HL-60 (cell line): Measurements from ENCODE around the gene SELENBP1.

Source experiments
- SPI1 ChIP-seq: IDR thresholded peaks from 2 replicates; pipeline ENCODE4 v1.6.1; 2012; ENCODE audit warnings: low read depth, mild to moderate bottlenecking, borderline replicate concordance
- TF ChIP-seq, protein P1 (sequence below): IDR thresholded peaks from one replicate; pipeline ENCODE4 v1.5.1; 2011; ENCODE audit warnings: low read length, control low read depth, inconsistent platforms; ENCODE audit not compliant: insufficient read depth

DNA sequence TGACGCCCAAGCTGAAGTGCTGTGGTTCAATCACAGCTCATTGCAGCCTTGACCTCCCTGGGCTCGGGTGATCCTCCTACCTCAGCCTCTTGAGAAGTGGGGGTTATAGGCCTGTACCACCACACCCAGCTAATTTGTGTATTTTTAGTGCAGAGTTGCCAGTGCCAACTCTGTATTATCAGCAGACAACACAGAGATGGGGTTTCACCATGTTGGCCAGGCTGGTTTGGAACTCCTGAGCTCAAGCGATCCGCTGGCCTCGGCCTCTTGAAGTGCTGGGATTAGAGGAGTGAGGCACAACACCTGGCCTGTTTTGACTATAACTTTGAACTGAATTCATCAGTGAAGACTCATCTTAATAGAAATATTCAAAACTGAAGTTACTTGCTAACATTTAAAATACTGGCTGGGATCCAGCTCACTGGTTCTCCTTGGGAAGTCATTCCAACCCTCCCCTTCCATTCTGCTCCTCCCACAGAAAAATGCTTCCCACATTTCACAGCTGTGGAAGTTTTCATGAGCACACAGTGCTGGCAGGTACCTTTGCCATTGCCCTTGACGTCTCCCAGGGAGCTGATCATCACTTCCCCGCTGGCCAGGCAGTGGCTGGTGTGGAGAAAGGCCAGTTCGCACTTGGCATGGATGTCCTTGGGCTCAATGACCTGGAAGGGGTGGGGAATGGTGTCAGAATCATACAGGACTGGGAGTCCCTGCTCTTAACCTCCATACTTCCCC, 4.7 kb downstream of the SELENBP1 start:
- TF ChIP-seq, protein P1, sequence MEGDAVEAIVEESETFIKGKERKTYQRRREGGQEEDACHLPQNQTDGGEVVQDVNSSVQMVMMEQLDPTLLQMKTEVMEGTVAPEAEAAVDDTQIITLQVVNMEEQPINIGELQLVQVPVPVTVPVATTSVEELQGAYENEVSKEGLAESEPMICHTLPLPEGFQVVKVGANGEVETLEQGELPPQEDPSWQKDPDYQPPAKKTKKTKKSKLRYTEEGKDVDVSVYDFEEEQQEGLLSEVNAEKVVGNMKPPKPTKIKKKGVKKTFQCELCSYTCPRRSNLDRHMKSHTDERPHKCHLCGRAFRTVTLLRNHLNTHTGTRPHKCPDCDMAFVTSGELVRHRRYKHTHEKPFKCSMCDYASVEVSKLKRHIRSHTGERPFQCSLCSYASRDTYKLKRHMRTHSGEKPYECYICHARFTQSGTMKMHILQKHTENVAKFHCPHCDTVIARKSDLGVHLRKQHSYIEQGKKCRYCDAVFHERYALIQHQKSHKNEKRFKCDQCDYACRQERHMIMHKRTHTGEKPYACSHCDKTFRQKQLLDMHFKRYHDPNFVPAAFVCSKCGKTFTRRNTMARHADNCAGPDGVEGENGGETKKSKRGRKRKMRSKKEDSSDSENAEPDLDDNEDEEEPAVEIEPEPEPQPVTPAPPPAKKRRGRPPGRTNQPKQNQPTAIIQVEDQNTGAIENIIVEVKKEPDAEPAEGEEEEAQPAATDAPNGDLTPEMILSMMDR: no peak
- no peak for TF ChIP-seq SPI1
